ENCODE results near the gene ZSCAN29. TPM values are rescaled to one million over a fixed set of nuclear protein-coding genes. Genes with fewer than 3 reads are reported as not detected.

ZSCAN29 gene
- total and polyA plus RNA-seq, 2 donors (not counting 1 experiment from before 2014, with no cell fraction given), result 6.5 to 31.9 TPM

DNA sequence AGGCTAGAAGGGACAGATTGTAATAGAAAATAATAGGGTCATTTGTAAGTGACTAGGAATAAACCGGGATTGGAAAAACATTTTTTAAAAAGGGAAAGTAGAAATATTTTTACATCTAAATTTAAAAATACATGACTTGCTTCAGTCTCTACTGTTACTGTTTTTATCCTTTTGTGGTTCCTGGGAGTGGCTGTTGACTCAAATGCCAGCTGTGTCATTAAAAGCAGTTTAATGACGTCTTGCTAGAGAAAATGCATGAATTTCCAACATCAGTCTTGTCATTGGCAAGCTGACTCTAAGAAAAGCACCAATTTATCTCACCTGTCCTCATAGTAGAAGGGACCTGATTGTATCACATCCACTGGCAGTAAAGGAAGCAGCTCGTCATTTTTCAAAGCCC lies 23.7 kb downstream of the ZSCAN29 start:
- Histone ChIP-seq H4K20me1 (ENCODE audit: control insufficient read depth, extremely low read depth, insufficient read depth, low read length) (no peaks in the 10 kb centered on the region), H3K27me3 (ENCODE audit: control insufficient read depth, insufficient read depth, low read length) (no peaks in the 10 kb centered on the region), H3K9ac (ENCODE audit: insufficient read depth, low read length) (no peak overlapping the region), H3K4me3 (replicated peaks in 1 of 4; ENCODE audit: control extremely low read depth in 1 of 4, insufficient read depth in 1 of 4, low read depth in 3 of 4, low read length in 4 of 4) (no peak overlapping the region), H3K27ac (ENCODE audit: insufficient read depth, low read length) (no peak overlapping the region), H3K9me3 (ENCODE audit: control insufficient read depth, insufficient read depth, low read depth, low read length) (no peaks in the 10 kb centered on the region), H3K4me2 (ENCODE audit: extremely low read depth, insufficient read depth, low read length) (no peak overlapping the region), H3K4me1 (ENCODE audit: control insufficient read depth, extremely low read depth, insufficient read depth, low read length) (no peaks in the 10 kb centered on the region), H2AFZ (ENCODE audit: low read length) (no peak overlapping the region), H3K79me2 (ENCODE audit: control insufficient read depth, insufficient read depth, low read length) (no peaks in the 10 kb centered on the region), H3K36me3 (ENCODE audit: control insufficient read depth, insufficient read depth, low read length) (no peaks in the 10 kb centered on the region)
- TF ChIP-seq EZH2 (IDR thresholded peaks at IDR 0.05; ENCODE audit: low read length, missing control alignments), result no peak
- TF ChIP-seq, protein P1, sequence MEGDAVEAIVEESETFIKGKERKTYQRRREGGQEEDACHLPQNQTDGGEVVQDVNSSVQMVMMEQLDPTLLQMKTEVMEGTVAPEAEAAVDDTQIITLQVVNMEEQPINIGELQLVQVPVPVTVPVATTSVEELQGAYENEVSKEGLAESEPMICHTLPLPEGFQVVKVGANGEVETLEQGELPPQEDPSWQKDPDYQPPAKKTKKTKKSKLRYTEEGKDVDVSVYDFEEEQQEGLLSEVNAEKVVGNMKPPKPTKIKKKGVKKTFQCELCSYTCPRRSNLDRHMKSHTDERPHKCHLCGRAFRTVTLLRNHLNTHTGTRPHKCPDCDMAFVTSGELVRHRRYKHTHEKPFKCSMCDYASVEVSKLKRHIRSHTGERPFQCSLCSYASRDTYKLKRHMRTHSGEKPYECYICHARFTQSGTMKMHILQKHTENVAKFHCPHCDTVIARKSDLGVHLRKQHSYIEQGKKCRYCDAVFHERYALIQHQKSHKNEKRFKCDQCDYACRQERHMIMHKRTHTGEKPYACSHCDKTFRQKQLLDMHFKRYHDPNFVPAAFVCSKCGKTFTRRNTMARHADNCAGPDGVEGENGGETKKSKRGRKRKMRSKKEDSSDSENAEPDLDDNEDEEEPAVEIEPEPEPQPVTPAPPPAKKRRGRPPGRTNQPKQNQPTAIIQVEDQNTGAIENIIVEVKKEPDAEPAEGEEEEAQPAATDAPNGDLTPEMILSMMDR (conservative IDR thresholded peaks at IDR 0.05 in 1 of 2, IDR thresholded peaks at IDR 0.05 in 1 of 2; ENCODE audit: low read depth in 1 of 2, low read length in 2 of 2), result no peak
- no peak for DNase-seq (ENCODE audit: low read depth in 2 of 2)

DNA sequence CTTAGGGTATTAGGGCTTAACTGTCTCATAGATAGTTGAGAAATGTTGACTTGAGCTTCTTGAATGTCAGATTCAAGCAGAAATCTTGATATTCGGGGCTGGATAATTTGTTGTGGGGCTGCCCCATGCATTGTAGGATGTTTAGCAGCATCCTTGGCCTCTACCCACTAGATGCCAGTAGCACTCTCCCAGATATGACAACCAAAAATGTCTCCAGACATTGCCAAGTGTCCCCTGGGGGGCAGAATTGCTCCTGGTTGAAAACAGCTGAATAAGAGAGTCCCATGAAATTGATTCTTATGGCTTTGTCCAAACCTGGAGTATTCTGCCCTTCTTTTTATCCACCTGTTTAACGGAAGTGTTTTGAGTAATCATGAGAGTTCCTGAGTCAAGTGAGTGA lies 24.5 kb downstream of the ZSCAN29 start:
- no peak overlapping the region for H3K27ac ChIP-seq (ENCODE audit: insufficient read depth, low read length)
- H3K9me3 ChIP-seq (ENCODE audit: control insufficient read depth, insufficient read depth, low read depth, low read length), result no peaks in the 10 kb centered on the region
- no peaks in the 10 kb centered on the region for H3K36me3 ChIP-seq (ENCODE audit: control insufficient read depth, insufficient read depth, low read length)

DNA sequence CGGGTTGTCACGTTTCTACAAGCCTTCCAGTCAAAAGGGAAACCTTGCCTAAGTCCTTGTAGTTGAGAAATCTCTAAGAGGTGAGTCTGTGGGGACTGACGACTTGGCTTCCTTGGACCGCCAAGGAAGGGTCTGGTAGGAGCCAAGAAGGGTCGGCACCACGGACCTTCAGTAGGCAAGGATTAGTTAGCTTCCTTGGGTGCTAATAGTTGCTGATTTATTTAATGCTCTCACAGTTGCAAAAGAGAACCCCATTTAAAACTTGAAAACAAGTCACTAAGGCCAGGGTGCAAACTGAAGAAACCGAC lies 40.1 kb downstream of the ZSCAN29 start:
- peaks cover 2% of the 10 kb centered on the region for H3K36me3 ChIP-seq (ENCODE audit: control insufficient read depth, insufficient read depth, low read length)
- H3K9ac ChIP-seq (ENCODE audit: insufficient read depth, low read length), result peak overlapping the region; percentile 29
- H3K9me3 ChIP-seq (ENCODE audit: control insufficient read depth, insufficient read depth, low read depth, low read length), result no peaks in the 10 kb centered on the region
- no peaks in the 10 kb centered on the region for H4K20me1 ChIP-seq (ENCODE audit: control insufficient read depth, extremely low read depth, insufficient read depth, low read length)
- H3K4me2 ChIP-seq (ENCODE audit: extremely low read depth, insufficient read depth, low read length), result peak overlapping the region; percentile 52
- peak overlapping the region; percentile 62 to 87 (median 77) for H3K4me3 ChIP-seq (replicated peaks in 1 of 4; ENCODE audit: control extremely low read depth in 1 of 4, insufficient read depth in 1 of 4, low read depth in 3 of 4, low read length in 4 of 4)
- peaks cover 16% of the 10 kb centered on the region for H3K79me2 ChIP-seq (ENCODE audit: control insufficient read depth, insufficient read depth, low read length)
- no peaks in the 10 kb centered on the region for H3K27me3 ChIP-seq (ENCODE audit: control insufficient read depth, insufficient read depth, low read length)
- H3K27ac ChIP-seq (ENCODE audit: insufficient read depth, low read length), result peak overlapping the region; percentile 86
- DNase-seq (ENCODE audit: low read depth in 2 of 2), result no peak
- peaks cover 5% of the 10 kb centered on the region for H3K4me1 ChIP-seq (ENCODE audit: control insufficient read depth, extremely low read depth, insufficient read depth, low read length)
- peak overlapping the region; percentile 82 for H2AFZ ChIP-seq (ENCODE audit: low read length)
- no peak for TF ChIP-seq EZH2 (IDR thresholded peaks at IDR 0.05; ENCODE audit: low read length, missing control alignments)
- TF ChIP-seq, protein P1 (conservative IDR thresholded peaks at IDR 0.05 in 1 of 2, IDR thresholded peaks at IDR 0.05 in 1 of 2; ENCODE audit: low read depth in 1 of 2, low read length in 2 of 2), result no peak

More for the DNA sequence above, 24.5 kb downstream of the ZSCAN29 start:
- H3K79me2 ChIP-seq (ENCODE audit: control insufficient read depth, insufficient read depth, low read length), result no peaks in the 10 kb centered on the region
- H4K20me1 ChIP-seq (ENCODE audit: control insufficient read depth, extremely low read depth, insufficient read depth, low read length), result no peaks in the 10 kb centered on the region
- DNase-seq (ENCODE audit: low read depth in 2 of 2), result no peak
- TF ChIP-seq, protein P1 (conservative IDR thresholded peaks at IDR 0.05 in 1 of 2, IDR thresholded peaks at IDR 0.05 in 1 of 2; ENCODE audit: low read depth in 1 of 2, low read length in 2 of 2), result no peak
- no peak for TF ChIP-seq EZH2 (IDR thresholded peaks at IDR 0.05; ENCODE audit: low read length, missing control alignments)
- H3K4me3 ChIP-seq (replicated peaks in 1 of 4; ENCODE audit: control extremely low read depth in 1 of 4, insufficient read depth in 1 of 4, low read depth in 3 of 4, low read length in 4 of 4), result no peak overlapping the region
- no peaks in the 10 kb centered on the region for H3K27me3 ChIP-seq (ENCODE audit: control insufficient read depth, insufficient read depth, low read length)
- no peak overlapping the region for H2AFZ ChIP-seq (ENCODE audit: low read length)
- H3K4me2 ChIP-seq (ENCODE audit: extremely low read depth, insufficient read depth, low read length), result no peak overlapping the region
- H3K9ac ChIP-seq (ENCODE audit: insufficient read depth, low read length), result no peak overlapping the region
- H3K4me1 ChIP-seq (ENCODE audit: control insufficient read depth, extremely low read depth, insufficient read depth, low read length), result no peaks in the 10 kb centered on the region
